CD1c-positive myeloid dendritic cell (primary cell): Measurements from ENCODE around the gene GOLGA6L4.
"Not testable (repeated sequence)": the region's sequence is repeated elsewhere in the genome, so short reads cannot be mapped to it uniquely, and the experiment has no call there.

ENCODE experiments used
- DNase-seq: peaks from one replicate; pipeline ENCODE4 v3.0.0-alpha.2; 2016; ENCODE audit errors: extremely low spot score

Gene GOLGA6L4, protein sequence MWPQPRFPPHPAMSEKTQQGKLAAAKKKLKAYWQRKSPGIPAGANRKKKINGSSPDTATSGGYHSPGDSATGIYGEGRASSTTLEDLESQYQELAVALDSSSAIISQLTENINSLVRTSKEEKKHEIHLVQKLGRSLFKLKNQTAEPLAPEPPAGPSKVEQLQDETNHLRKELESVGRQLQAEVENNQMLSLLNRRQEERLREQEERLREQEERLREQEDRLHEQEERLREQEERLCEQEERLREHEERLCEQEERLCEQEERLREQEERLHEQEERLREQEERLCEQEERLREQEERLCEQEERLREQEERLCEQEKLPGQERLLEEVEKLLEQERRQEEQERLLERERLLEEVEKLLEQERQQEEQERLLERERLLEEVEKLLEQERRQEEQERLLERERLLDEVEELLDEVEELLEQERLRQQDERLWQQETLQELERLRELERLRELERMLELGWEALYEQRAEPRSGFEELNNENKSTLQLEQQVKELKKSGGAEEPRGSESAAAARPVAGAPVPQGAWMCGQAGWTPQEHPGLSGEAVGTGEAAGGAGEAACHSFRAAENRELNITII

DNA sequence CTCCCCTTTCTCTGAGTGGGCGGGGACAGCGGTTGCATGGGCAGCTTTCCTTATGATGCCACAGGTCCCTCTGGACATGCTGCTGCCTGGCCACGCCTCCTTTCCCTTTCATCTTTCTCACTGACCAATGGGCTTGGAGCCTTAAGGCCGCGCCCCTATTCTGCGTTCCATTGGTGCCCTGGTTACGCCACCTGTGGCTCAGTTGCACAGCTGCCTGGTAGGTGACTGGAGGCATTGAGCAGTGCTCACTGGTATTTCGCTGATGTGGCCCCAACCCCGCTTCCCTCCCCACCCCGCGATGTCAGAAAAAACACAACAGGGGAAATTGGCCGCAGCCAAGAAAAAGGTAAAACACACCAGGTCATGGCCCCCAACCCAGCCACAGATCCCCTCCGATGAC lies at the start of gene GOLGA6L4:
GOLGA6L4 (plus strand) TSS at position 201 of the 400 bp plus-strand sequence; CDS start at position 263, 62 bp downstream.
- DNase-seq: not testable (repeated sequence)

DNA sequence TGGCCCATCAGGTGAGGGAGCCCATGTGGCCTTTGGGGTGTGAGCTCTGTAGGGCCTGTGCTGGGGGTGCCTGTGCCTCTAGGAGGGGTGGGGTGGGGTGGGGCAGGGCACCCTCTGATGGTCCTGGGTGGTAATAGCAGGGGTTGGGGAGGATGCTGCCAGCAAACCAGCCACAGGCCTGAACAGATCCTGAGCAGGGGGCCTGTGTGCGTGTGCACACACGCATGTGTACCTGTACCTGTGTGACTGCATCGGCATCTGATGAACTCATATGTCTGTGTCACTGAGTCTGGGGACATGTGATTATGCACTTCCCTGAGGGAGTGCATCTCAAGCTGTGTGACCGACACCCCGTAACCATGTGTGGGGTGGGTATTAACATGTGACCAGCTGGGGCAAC lies 42.6 kb upstream of the GOLGA6L4 start:
- DNase-seq: not testable (repeated sequence)

DNA sequence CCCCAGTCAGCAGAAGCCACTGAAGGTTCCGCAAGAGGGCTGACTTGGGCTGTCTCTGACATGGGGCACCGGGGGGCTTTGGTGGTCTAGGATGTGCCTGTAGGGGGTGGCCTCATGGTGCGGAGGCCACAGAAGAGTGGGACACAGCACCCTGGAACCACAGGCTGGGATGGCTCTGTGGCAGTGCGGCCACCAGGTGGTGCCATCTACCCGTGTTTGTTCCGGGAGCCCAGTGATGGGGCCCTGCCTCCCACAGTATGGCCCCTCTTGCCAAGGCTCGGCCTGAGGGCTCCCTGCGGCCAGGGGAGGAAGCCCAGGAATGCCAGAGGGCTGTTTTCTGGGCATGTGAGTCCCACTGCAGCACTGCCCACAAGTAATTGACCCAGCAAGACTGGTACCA lies 40.0 kb upstream of the GOLGA6L4 start:
- DNase-seq: not testable (repeated sequence)

DNA sequence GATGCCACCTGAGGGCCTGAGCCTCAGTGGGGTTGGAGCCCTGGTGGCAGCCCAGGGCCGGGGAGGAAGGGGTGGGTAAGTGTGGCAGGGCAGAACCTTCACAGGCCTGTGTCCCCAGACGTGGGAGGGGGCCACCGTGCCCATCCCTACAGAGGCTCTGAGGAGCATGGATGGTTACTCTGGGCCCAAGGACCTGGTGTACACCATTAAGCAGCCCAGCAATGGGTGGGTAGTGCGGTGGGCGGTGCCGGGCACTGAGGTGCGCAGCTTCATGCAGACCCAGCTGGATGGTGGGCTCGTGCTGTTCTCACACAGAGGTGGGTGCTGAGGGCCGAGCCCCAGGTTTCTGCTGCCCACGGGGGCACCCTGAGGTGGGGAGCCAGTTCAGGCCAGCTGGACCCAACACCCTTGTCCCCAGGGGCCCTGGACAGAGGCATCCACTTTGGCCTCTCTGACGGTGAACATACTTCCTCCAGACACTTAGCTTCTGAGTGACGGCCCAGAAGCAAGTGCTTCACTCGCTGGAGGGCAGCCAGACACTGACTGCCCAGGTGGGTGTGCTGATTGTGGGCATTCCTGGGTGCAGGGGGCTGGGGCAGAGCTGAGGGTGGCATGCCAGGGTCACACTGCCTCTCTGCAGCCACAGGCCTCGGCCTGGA lies 38.9 kb upstream of the GOLGA6L4 start:
- DNase-seq: not testable (repeated sequence)

DNA sequence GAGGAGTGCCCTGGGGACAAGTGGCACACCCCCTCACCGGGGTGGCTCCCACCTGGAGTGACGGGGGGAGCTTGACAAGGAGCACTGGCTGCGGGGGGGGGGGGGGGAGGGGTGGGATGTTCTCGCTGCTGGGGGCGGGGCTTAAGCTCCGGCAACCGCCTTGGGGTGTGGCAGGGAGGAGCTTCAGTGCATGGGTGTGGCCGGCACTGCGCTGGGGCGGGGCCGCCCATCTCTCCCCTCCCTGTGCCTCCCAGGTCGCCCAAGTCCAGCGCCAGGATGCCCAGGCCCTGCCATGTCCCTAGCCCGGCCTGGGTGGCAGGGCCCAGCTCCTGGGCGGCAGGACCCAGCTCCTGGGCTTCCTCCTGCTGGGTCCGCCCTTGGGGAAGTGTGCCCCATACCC lies 35.7 kb upstream of the GOLGA6L4 start:
- DNase-seq: not testable (repeated sequence)

DNA sequence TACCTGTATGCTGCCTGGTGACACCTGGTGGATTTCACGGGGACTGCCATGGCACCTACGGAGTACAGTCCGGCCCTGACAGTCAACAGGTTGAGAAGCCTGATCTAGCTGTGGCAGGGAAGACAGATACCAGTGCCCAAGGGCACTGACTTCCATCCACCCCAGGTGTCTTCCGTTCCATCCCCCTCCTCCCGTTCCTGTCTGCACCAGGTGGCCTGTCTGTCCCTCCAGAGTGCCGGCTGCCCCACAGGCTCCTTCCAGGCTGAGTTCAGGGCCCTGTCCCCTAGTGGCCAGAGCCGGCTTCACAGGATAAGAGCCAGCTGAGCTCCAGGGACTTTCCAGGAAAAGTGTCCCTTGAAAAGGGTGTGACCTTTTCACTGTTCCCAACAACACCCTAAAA lies 10.9 kb downstream of the GOLGA6L4 start:
- not testable (repeated sequence) for DNase-seq
